HG03045 (cell line): Measurements from ENCODE around the gene NFKB2.
A peak's percentile ranks its signal among the peaks of the same experiment; 100 is the strongest.

Experiments
- ATAC-seq: cut with Tn5 transposase; IDR thresholded peaks from one replicate; pipeline ENCODE4 v1.9.1; 2021; ENCODE audit warnings: mild to moderate bottlenecking, moderate library complexity; ENCODE audit not compliant: unreplicated experiment

The NFKB2 gene

DNA sequence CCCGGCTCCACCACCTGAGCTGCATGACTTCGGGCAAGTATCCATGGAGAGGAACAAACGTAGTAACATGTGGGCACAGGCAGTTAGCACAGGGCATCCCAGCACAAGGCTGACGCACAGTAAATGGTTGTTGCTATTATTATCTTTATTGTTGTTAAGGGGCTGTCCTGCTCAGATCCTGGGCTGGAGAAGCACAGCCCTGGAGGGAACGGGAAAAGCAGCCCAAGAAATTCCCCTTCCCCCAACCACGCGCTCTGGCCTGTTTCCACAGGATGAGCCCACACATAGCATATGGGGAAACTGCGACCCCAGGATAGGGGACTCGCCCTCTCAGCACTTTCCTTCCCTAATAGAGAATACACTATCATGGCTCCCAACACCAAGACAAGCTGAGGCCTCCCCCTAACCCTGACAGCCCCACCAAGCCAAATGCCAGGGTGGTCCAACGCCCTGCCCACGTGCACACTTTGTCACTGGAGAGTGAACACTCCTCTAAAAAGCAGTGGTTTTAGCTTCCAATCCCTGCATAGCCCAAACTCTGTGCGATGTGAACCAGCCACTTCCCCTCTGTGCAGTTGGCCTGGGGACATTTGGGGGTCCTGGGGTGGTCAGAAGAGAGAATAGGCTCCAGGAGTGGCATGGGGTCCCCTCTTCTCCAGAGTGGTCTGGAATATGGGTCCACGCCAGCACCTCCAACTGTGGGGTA is 12.1 kb downstream of the NFKB2 start:
- ATAC-seq: no peak

DNA sequence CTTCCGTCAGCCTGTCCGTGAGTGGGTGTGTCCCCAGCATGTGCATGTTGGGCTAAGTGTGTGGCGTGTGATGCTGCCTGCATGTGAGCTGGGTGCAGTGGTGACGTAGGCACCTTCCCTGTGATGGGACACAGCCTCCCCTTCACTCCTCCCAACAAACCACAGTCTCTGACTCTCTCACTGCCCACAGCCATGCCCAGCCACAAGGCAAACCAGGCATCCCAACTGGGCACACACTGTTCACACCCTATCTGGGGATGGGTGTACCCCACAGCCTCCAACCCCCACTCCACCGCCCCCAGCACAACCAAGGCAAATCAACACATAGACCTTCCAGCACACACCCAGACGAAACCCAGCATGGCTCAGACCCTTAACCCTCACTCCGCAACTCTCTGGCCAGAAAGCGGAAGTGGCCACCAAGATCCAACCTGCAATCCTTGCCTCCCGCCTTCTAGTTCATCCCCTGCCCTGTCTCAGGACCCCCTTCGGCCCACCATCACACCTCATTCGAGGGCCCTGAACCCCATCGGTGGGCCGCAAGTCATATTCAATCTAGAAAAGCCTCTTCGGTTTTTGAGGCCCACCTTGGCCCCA is 12.7 kb downstream of the NFKB2 start:
- ATAC-seq: no peak

DNA sequence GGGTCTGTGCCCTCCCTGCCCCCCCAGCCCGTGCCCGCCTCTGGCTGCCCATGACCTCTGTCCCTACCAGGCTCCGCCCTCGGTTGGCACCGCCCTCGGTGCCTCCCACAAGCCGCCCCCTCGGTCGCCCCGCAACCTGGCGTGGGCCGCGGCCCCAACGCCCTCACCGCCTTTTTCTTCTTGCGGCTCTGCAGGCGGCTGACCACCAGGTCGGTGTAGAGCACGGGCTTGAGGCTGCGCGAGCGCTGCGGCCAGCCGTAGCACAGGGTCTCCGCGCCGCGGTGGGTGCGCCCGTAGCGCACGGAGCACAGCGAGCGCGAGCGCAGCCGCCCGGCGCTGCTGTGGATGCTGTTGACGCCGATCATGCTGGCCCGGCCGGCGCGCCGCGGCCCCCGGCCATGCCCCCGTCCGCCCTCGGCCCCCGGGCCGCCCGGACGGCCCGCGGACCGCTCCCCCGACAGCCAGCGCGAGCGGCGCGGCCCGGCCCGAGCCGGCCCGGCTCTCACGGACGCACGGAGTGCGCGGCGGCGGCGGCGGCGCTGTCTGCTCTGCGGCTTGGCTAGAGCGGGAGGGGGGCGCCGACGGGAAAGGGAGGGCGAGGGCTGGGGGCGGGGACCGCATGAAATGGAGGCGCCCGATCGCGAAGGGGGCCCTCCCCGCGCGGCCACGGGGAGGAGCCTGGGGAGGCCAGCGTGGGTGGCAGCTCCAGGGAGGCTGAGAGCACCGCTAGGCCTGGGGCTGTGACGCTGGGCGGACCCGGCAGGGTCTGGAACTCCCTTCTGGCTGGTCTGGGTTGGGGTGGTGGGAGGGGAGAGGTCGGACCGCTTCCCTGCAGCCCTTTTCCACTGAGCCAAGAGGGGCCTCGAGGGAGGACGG is 13.5 kb downstream of the NFKB2 start:
- no peak for ATAC-seq

DNA sequence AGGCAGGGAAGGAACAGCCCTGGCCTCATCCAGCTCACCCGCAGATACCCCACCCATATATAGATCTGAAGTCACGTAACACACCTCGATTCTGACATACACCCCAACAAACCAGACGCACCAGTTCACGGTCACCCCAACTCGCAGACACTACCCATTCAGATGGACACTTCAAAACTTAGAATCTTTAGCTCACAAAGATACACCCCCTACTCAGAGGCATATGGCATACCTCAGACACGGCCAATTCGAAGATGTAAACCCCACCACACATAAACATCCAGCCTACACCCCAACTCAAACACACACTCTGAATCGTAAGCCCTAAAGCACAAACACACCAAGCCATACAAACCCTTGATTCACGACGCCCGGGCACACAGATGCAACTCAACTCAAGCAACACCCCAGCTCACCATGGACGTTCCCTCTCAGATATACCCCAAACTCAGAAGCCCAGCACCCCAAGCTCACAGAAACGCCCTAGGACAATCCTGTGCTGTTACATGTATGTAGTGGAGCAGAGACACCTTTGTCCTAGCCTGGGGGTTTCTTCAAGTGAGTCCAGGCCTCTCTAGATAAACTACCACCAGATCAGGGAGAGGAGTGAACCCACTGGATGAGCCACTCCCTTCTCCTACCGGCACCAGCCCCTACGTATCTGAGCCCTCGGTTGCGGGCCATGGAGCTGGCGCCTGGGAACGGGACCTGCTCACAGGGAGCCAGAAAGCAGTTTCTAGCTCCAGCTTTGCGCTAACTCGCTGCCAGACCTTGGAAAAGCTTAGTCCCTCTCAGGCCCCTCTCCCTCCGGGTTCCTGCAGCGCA is 14.3 kb downstream of the NFKB2 start:
- ATAC-seq: no peak

DNA sequence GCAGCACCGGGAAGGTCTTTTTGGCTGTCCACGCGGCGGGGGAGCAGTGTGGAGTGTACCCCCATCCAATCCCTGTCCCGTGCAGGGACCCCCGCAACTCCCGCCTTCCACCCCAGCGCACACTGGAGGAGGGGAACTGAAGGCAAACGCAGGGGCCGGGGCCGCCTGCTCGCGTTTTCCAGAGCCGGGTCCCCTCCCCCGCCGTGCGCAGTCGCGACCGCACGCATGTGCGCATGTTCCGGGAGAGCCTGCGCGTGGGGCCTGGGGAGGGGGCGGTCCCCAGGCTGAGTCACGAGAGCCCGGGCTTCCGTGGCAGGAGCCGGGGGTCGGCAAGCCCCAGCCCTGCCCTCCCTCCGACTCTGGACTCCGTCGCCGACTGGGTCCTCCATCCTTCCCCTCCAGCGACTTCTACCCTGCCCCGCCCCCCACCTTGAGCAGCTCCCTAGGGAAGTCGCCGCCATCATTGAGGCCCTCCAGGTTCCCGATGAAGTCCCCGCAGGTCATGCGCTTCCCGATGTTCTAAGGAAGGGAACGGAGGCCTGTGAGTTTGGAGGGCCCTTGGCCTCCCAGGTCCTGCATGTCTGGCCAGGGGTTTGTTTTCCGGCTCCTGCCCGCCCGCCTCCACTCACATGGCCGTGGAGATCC is 15.0 kb downstream of the NFKB2 start:
- no peak for ATAC-seq

DNA sequence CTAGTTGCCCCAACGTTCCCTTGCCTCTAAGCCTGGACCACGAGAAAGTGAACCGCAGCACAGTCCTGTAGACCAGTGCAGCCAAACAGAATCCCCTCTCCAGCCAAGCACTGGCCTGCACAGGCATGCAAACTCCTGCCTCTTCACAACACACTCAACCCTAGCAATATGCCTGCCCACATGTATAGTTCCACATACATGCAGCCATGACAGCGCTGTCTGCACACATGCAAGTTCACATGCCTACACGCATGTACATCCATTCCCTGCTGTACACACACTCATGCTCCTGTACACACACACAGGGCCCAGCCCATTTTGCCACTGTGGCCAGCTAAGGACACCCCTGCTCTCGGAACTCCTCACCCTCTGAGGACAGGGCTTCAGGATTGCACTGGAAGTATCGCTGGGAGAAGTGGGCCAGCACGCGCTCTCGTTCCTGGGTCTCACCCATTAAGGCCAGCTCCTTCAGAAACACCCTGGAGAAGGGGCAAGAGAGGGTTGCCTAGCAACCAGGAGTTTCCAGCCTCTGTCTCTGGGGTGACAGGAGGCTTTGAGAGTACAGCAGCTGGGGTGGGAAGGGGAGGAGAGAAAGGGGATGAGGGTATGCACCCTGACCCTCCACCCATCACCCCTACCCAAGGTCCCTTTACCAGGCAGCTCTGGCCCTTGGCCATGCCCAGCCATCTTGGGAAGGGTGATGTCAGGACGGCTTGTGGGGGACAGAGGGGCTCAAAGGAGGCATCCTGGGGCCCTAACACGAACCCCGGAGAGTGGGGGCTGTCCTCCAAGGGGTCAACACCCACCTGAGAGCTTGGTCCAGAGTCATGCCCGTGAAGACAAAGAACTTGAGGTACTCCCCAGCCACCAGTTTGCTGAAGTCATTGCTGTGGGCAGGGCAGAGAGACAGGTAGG is 16.1 kb downstream of the NFKB2 start:
- no peak for ATAC-seq

DNA sequence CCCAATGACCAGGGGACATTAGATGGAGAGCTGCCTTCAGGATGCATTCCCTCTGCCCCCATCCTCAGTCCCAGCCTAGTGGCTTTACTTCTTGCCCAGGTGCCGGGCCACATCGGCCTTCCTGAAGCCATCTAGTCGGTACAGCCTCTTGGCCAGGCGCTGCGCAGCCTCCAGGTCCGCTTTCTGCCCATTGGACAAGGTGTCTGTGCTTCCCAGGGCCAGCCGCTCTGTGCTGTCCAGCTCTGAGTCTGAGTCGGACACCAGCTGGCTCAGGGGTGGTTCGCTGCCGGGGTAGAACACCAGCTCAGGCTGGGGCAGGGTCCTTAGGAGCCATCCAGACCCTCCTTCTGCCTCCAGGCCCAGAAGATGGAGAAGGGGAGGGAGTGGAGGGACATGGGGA is 16.8 kb downstream of the NFKB2 start:
- ATAC-seq: no peak

DNA sequence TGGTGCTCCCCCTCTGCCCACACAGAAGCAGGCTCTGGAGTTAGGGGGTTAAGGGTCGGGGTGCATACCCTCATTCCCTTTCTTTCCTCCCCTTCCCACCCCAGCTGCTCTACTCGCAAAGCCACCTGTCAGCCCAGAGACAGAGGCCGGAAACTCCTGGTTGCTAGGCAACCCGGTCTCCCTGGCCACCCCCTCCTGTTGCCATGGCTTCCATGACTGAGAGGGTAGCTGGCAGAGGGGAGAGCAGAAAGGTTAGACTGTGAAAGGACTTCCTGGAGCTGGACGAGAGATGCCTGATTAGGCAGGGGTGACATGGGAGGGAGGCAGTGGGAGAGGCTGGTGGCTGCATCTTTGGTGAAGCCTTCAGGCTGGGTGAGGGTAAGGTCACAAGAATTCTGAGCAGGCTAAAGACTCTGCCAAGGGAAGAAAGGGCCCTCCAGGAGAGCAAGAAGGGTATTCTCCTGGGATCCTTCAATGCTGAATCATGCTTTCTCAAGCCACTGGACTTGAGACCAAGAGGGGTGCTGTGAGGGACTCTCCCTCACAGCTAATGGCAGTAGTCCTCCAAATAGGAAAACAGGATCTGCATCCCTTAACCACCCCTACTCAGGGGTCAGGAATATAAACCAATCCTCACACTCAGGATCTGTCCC is 17.7 kb downstream of the NFKB2 start:
- no peak for ATAC-seq

DNA sequence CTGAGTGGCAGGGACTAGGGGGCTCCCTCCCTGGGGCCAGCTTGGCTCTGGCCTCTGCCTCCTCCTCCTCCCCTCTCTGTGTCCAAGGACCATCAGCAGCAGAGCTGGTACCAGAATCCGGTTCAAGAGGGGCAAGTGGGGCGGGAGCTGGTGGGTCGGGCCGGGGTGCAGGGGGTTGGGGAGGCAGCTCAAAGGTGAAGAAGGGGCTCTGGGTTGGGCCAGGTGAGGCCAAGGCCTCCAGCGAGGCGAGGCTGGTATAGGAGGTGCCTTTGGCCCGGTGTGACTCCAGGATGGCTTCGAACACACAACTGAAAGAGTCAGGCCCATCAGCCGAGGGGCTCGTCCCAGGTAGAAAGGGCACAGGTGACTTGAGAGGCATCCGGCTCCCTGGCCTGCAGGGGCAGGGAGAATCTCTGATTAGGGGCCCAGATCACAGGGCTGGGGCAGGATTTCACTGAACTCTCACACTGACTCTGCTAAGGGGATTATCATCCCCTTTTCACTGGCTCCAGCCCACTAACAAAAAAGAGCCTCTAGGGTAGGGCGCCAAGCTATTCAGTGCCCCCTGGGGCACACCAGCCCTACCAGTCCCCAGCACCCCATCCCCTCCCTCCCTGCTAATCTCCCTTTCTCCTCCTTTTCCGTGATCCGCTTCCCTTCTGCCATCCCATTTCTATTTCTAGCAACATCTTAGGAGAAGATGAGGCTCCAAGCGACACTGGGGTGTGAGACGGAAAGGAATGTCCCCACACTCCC is 18.5 kb downstream of the NFKB2 start:
- no peak for ATAC-seq

DNA sequence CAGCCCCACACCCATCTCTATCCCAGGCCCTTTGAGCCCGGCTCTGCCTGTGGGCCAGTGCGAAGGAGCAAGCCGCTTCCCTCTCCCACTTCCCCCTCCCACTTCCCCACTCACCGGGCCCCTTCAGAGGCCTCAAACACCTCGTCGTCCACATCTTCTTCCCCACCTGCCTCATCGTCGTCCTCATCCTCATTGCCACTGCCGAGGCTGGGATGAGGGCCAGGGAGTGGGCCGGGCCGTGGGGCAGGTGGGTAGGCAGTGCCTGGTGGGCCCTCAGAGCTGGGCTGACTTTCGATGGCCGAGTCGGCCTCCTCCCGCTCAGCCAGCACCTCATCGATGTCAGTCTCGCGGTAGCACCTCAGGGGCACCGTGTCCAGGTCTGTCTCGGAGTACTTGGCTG is 19.2 kb downstream of the NFKB2 start:
- no peak for ATAC-seq

DNA sequence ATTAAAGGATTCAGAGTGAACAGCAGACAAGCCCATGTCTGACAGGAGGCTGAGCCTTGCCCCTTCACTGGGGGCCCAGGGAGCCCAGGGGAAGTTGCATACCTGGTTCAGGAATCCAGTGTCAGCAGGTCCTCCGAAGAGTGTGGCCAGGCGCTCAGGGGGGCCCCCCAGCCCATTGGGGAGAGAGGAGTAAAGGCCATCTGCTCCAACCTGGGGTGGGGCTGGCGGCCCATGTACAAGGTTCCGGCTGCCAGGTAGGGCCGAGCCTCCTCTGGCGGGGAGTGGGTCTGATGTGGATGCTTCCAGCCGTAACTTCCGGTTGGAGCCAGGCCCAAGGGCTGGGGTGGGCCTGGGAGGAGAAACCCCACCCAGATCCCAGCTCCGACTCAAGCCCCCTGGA is 20.8 kb downstream of the NFKB2 start:
- no peak for ATAC-seq

DNA sequence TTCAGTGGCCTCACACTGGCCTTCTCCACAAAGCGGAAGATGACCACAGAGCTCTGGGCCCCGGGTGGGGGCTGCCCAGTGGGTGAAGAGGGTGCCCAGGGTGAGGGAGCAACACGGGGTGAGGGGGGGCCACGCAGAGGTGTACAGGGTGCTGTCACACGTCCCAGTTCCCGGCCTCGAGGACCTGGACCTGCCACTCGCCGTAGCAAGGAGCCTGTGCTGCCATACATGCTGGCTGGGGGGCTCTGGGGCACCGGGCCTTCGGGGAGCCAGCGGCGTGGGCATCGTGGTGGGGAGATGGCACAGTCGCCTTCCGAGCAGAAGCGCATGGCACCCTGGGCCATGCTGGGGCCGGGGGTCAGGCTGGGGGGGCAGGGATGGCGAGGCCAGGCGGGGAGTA is 21.2 kb downstream of the NFKB2 start:
- no peak for ATAC-seq

DNA sequence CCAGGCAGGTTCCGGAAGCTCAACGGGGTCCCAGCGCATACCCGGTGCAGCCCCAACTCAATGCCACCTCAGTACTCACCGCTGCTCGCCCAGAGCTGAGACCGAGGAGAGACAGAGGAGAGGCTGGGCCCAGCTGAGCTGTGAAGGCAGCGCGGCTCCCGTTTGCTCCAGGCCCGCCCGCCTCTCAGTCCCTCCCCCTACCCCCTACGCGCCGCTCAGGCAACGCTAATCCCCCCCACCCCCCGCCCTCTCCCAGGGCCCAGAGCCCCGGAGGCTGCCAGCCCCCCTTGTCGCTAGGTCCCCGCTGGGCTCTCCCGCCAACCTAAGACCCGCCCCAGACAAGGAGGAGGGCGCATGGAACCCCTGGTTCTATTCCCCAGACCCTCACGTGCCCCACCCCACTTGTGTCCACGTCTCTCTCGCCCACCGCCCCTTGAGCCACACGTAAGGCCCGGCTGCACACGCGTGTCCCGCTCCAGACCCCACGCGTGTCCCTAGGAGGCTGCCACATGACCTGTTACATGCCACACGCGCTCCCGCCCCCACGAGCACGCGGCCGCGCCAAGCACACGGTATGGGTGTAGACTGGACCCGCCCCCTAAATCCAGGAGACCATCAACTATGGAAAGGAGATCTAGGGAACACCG is 23.2 kb downstream of the NFKB2 start, which contains the start of gene PSD:
PSD (minus strand) TSS at position 164 of the 647 bp plus-strand sequence. CDS start 1,747 bp downstream, outside the sequence.
- no peak for ATAC-seq

DNA sequence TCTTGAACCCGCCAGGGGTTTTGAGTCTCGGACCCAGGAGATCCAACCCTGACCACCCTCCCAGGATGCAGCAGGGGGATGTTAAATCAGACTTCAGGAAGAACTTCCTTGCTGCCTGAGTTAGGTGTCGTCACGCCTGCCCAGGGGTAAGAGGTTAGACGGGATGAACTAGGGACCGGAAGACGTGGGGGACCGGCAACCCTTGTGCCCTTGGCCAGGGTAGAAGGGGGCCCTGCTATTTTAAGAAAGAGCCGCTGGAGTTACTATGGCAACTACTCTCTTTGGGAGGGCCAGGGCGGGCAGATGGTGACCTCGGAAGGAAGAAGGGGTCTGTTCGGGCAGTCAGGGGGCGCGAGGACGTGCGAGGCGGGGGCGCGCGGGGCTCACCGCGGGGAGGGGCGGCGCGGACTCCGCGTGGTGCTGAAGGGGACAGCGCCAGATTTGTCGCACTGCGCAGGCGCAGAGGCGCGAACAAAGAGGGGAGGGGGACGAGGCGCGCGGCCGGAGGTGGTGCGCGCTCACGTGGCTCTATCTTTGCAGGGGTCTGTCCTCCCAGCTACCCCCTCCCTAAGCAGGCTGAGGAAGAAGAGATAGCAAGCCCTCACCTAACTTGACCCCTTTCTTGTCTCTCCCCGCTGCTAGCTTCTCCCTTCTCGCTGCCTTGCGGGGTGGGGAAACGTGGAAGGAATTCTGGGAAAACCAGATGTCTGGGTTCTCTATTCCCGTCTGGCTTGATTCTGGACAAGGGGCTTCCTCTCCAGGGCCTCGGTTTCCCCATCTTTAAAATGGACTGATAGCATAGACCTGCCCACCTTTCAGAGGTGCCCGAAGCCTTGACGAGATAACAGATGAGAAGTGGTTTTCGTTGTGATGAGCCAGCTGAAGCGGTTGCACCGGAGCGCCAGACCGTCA is 24.0 kb downstream of the NFKB2 start:
- ATAC-seq: no peak

DNA sequence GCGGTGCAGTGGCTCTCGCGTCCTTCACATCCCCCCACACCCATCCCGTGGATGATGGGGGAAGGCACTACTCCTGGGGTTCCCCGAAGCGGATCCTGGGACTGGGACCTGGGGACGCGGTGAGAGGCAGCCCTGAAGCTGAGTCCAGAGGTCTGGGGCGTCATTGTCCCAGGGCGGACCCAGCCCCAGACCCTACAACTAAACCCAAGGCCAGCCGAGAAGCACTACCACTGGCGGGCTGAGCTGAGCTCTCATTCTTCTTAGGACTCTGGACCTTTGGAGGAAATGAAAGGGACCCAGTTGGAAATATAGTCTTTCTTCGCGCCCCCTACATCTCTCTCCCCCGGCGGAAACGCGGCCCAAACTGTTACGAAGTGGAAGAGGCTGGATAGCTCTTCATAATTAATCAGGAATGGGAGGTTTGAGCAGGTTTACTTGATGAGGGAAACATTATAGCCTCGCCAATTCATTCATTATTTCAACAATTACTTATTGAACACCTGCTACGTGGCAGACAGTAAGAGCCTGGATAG is 24.7 kb downstream of the NFKB2 start:
- no peak for ATAC-seq

DNA sequence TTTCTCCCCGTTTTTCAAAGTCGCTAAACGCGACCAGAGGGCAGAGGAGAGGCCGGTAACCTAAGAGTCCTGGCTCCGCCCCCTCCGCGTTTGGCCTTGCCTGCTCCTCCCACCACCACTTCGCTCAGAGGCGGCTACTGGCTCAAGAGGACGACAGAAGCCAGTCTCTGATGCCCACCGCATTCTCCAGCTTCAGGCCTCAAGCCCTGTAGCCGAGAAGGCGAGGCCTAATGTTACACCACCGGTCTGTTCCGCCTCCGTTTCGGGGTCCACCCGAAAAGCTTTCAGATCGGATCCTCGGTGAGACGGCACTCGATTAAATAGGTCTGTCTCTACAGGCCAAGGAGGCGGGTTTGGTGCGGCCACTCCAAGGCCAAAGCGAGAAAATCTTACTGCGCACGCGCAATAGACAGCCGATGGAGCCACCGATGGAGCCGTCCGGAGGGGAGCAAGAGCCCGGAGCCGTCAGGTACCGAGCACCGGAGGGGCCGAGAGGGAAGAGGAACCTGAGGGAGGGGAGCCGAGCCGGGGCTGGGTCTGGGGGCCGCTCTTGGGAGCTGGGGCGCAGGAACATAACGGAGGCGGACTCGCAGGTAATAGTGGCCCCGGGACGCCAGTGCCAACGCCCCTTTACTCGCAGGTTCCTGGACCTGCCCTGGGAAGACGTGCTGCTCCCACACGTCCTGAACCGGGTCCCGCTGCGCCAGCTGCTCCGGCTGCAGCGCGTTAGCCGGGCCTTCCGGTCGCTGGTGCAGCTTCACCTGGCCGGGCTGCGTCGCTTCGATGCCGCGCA is 25.4 kb downstream of the NFKB2 start, which contains the start of gene FBXL15:
FBXL15 (plus strand) TSS at position 123 of the 793 bp plus-strand sequence; CDS start at position 417, 294 bp downstream.
- ATAC-seq: peak; percentile 71
